GM19099 (cell line): Measurements from ENCODE around the gene DYRK4.

Source experiments
- POLR2A ChIP-seq: IDR thresholded peaks from 3 replicates; pipeline ENCODE4 v1.6.1; 2011; ENCODE audit warnings: low read depth; ENCODE audit not compliant: insufficient read length; ENCODE audit errors: extremely low read depth

The DYRK4 gene

GRCh38 chr12:4562034-4562657 lies at the start of gene DYRK4:
DYRK4 (plus strand) TSS chr12:4562208; CDS start chr12:4562246, 38 bp downstream.
- no peak for TF ChIP-seq POLR2A

- TF ChIP-seq POLR2A, result no peak
Observed at GRCh38 chr12:4518106-4518728, 43.8 kb upstream of the DYRK4 start.

GRCh38 chr12:4526923-4527546 lies 35.0 kb upstream of the DYRK4 start:
- no peak for TF ChIP-seq POLR2A

- no peak for TF ChIP-seq POLR2A
Observed at GRCh38 chr12:4530160-4530559, 31.8 kb upstream of the DYRK4 start.

GRCh38 chr12:4530982-4531586 lies 30.9 kb upstream of the DYRK4 start:
- TF ChIP-seq POLR2A, result no peak

GRCh38 chr12:4535092-4535491 lies 26.9 kb upstream of the DYRK4 start:
- no peak for TF ChIP-seq POLR2A

GRCh38 chr12:4535871-4536270 lies 26.1 kb upstream of the DYRK4 start:
- no peak for TF ChIP-seq POLR2A

GRCh38 chr12:4538207-4539160 lies 23.5 kb upstream of the DYRK4 start, which contains the start of gene RAD51AP1:
RAD51AP1 (plus strand) TSS chr12:4538890; CDS start chr12:4538940, 50 bp downstream.
- TF ChIP-seq POLR2A, result peak; percentile 76

GRCh38 chr12:4539167-4539870 lies 22.7 kb upstream of the DYRK4 start:
- TF ChIP-seq POLR2A, result no peak

- no peak for TF ChIP-seq POLR2A
Observed at GRCh38 chr12:4540170-4540569, 21.8 kb upstream of the DYRK4 start.

- TF ChIP-seq POLR2A, result no peak
Observed at GRCh38 chr12:4540638-4541037, 21.4 kb upstream of the DYRK4 start.

- no peak for TF ChIP-seq POLR2A
Observed at GRCh38 chr12:4545195-4545594, 16.8 kb upstream of the DYRK4 start.

GRCh38 chr12:4552191-4552590 lies 9.8 kb upstream of the DYRK4 start:
- no peak for TF ChIP-seq POLR2A

- no peak for TF ChIP-seq POLR2A
Observed at GRCh38 chr12:4553943-4554342, 8.1 kb upstream of the DYRK4 start.
